HG03095 (cell line): ENCODE data around the gene BIRC5.

Experiments
- ATAC-seq: cut with Tn5 transposase; IDR thresholded peaks from one replicate; pipeline ENCODE4 v1.9.1; 2021; ENCODE audit warnings: moderate library complexity; ENCODE audit not compliant: unreplicated experiment

The BIRC5 gene

GRCh38 chr17:78271419-78272170 lies 57.5 kb downstream of the BIRC5 start:
- no peak for ATAC-seq

- no peak for ATAC-seq
These were observed 58.3 kb downstream of the BIRC5 start for GRCh38 chr17:78272181-78272913.

GRCh38 chr17:78272914-78273258 lies 58.8 kb downstream of the BIRC5 start:
- ATAC-seq, result no peak

- no peak for ATAC-seq
These were observed 59.8 kb downstream of the BIRC5 start for GRCh38 chr17:78273813-78274212.
